Measurements from ENCODE around the gene WWOX. TPM values are rescaled to one million over a fixed set of nuclear protein-coding genes. Genes with fewer than 3 reads are reported as not detected.

The WWOX gene
- total RNA-seq, 1 donor from 2014 or later: 8.9 TPM

DNA sequence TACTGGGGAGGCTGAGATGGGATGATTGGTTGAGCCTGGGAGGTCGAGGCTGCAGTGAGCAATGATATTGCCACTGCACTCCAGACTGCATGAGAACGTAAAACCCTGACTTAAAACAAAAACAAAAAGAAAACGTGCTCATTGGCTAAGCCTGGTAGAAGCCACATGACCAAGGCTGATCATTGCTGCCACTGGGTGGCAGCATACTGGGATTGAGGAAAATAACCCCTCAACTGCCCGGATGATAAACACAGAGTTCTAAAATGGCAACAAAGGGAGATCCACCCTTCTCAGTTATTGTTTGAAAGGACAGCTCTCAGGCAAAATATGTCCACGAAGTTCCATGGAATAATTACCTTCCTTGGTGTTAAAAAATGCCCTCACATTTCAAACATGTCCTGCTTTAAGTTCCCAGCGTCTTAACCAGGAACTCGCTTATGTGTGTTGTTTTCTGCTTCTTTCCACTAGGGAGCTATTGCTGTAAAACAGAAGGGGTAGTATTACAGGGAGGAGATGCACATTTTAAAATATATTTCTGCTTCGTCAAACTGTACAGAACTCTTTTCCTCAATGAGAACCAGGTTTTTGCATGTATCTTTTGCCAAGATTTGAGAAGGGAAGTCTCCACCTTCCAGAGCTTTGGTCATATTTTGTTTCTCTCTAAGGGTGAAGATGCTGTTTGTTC lies 825.8 kb downstream of the WWOX start:
- Histone ChIP-seq H3K4me1 (no peaks in the 10 kb centered on the region), H3K9me3 (replicated peaks) (peaks cover 13% of the 10 kb centered on the region), H3K4me3 (no peak overlapping the region), H3K36me3 (no peaks in the 10 kb centered on the region), H3K27ac (replicated peaks) (no peak overlapping the region), H3K27me3 (ENCODE audit: low read depth) (no peaks in the 10 kb centered on the region)
- TF ChIP-seq, protein P1, sequence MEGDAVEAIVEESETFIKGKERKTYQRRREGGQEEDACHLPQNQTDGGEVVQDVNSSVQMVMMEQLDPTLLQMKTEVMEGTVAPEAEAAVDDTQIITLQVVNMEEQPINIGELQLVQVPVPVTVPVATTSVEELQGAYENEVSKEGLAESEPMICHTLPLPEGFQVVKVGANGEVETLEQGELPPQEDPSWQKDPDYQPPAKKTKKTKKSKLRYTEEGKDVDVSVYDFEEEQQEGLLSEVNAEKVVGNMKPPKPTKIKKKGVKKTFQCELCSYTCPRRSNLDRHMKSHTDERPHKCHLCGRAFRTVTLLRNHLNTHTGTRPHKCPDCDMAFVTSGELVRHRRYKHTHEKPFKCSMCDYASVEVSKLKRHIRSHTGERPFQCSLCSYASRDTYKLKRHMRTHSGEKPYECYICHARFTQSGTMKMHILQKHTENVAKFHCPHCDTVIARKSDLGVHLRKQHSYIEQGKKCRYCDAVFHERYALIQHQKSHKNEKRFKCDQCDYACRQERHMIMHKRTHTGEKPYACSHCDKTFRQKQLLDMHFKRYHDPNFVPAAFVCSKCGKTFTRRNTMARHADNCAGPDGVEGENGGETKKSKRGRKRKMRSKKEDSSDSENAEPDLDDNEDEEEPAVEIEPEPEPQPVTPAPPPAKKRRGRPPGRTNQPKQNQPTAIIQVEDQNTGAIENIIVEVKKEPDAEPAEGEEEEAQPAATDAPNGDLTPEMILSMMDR (IDR thresholded peaks at IDR 0.05; ENCODE audit: borderline replicate concordance): peak; percentile 69
- peak; percentile 19 for DNase-seq
- intact Hi-C loops (cut with micrococcal nuclease): loop anchor here (10.0 kb wide), 1 partner anchor 680 kb away; the partner anchor contains the start of gene MAF

DNA sequence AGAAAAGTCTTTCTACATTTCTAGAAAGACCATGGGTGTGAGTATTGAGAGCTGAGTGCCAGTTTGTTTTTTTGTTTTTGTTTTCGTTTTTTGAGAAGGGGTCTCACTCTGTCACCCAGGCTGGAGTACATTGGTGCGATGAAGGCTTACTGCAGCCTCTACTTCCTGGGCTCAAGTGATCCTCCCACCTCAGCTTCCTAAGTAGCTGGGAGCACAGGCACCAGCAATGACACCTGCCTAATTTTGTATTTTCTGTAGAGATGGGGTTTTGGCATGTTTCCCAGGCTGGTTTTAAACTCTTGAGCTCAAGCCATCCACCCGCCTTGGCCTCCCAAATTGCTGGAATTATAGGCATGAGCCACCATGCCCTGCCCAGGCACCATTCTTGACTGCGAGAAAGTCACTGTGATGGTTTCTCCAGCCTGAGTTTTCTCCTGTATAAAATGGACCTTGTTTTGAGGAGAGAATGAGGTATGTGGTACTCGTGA lies 827.3 kb downstream of the WWOX start:
- no peaks in the 10 kb centered on the region for H3K36me3 ChIP-seq
- peaks cover 5% of the 10 kb centered on the region for H3K9me3 ChIP-seq (replicated peaks)
- intact Hi-C loops (cut with micrococcal nuclease): loop anchor here (10.0 kb wide), 1 partner anchor 678 kb away; the partner anchor contains the start of gene MAF
- no peaks in the 10 kb centered on the region for H3K4me1 ChIP-seq
- H3K27me3 ChIP-seq (ENCODE audit: low read depth): no peaks in the 10 kb centered on the region
- no peak overlapping the region for H3K4me3 ChIP-seq
- TF ChIP-seq, protein P1 (IDR thresholded peaks at IDR 0.05; ENCODE audit: borderline replicate concordance): no peak
- DNase-seq: no peak
- H3K27ac ChIP-seq (replicated peaks): no peak overlapping the region

DNA sequence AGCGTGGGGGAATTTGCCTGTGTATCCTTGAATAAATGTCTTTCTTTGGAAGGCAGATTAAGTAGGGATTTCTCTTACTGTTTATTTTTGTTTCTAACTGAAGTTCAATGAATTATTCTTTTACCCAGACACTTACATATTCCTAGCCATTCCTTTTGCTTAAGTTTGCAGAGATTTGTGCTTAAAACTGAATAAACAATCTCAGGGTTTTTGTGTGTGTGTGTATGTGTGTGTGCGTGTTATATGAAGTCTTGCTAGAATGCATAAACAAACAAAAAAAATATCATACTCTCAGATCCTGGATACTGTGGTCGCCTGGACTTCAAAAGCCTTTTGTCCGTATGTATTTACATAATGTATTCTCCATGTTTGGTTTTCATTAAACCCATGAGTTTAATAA lies 828.3 kb downstream of the WWOX start:
- H3K4me3 ChIP-seq: no peak overlapping the region
- TF ChIP-seq, protein P1 (IDR thresholded peaks at IDR 0.05; ENCODE audit: borderline replicate concordance): no peak
- no peaks in the 10 kb centered on the region for H3K27me3 ChIP-seq (ENCODE audit: low read depth)
- intact Hi-C loops (cut with micrococcal nuclease): loop anchor here (10.0 kb wide), 1 partner anchor 677 kb away; the partner anchor contains the start of gene MAF
- DNase-seq: no peak
- no peaks in the 10 kb centered on the region for H3K9me3 ChIP-seq (replicated peaks)
- no peaks in the 10 kb centered on the region for H3K4me1 ChIP-seq
- H3K36me3 ChIP-seq: no peaks in the 10 kb centered on the region
- no peak overlapping the region for H3K27ac ChIP-seq (replicated peaks)

DNA sequence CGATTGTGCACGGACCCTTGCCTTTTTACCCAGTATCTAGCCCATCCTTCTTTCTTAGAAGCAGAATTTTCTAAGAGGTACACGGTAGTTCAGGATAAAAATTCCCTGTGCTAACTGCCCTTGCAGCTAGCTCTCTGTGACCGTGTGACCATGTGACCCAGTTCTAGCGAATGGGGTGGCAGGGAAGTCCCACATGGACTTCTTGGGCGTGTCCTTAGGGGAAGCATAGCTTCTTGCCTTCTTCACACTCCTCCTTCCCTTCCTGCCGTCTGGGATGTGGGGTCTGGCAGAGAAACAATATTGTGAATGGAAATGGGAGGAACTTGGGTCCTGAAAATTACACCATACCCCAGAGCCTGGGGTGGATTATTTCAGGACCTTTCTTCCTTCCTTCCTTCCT lies 830.4 kb downstream of the WWOX start:
- TF ChIP-seq, protein P1 (IDR thresholded peaks at IDR 0.05; ENCODE audit: borderline replicate concordance): no peak
- no peak for DNase-seq
- intact Hi-C loops (cut with micrococcal nuclease): loop anchor here (10.0 kb wide), 1 partner anchor 675 kb away; the partner anchor contains the start of gene MAF
- Histone ChIP-seq H3K9me3 (replicated peaks) (no peaks in the 10 kb centered on the region), H3K27ac (replicated peaks) (no peak overlapping the region), H3K27me3 (ENCODE audit: low read depth) (no peaks in the 10 kb centered on the region), H3K4me3 (no peak overlapping the region), H3K36me3 (no peaks in the 10 kb centered on the region), H3K4me1 (no peaks in the 10 kb centered on the region)

DNA sequence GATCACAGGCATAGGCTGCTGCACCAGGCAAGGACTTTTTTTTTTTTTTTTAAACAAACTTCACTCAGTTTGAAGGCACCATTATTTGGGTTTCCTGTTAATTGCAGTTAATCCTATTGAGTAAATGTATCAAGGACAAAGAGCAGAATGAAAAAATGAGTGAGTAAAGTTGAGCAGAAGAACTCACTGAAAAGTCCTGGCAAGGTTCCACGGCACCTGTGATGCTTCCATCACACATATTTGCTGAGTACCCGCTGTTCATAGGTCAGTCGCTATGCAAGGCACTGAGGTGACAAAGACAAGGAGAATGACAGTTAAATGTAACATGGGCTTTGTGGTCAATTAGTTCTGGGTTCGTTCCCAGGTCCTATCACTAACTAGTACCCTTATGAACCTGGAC lies 831.1 kb downstream of the WWOX start:
- intact Hi-C loops (cut with micrococcal nuclease): no loop called here
- H3K9me3 ChIP-seq (replicated peaks): no peaks in the 10 kb centered on the region
- no peaks in the 10 kb centered on the region for H3K4me1 ChIP-seq
- H3K27ac ChIP-seq (replicated peaks): no peak overlapping the region
- H3K27me3 ChIP-seq (ENCODE audit: low read depth): no peaks in the 10 kb centered on the region
- no peak for DNase-seq
- no peaks in the 10 kb centered on the region for H3K36me3 ChIP-seq
- TF ChIP-seq, protein P1 (IDR thresholded peaks at IDR 0.05; ENCODE audit: borderline replicate concordance): no peak
- no peak overlapping the region for H3K4me3 ChIP-seq

All from left ventricle myocardium inferior (tissue), 1 donor.